ENCODE data around the gene PIAS1. TPM values are rescaled to one million over a fixed set of nuclear protein-coding genes. Genes with fewer than 3 reads are reported as not detected.

The PIAS1 gene
- total RNA-seq, 1 donor from 2014 or later: 71.6 TPM

- DNase-seq (ENCODE audit: low spot score, unreplicated experiment): no peak
- Mint-ChIP-seq H3K36me3 (ENCODE audit: insufficient read depth) (peaks cover 21% of the 10 kb centered on the region), H3K27me3 (no peaks in the 10 kb centered on the region), H3K9me3 (ENCODE audit: low read depth) (peaks cover 16% of the 10 kb centered on the region), H3K27ac (peak overlapping the region; percentile 31), H3K4me3 (ENCODE audit: low read depth) (no peak overlapping the region), H3K4me1 (ENCODE audit: low read depth) (peaks cover 23% of the 10 kb centered on the region)
- no peak for TF ChIP-seq CTCF (IDR thresholded peaks at IDR 0.05; ENCODE audit: unreplicated experiment)
These were observed 59.2 kb downstream of the PIAS1 start for GRCh38 chr15:68113273-68113672.

GRCh38 chr15:68113751-68114150 is 59.6 kb downstream of the PIAS1 start:
- no peak for DNase-seq (ENCODE audit: low spot score, unreplicated experiment)
- Mint-ChIP-seq H3K4me1 (ENCODE audit: low read depth) (peaks cover 21% of the 10 kb centered on the region), H3K27ac (no peak overlapping the region), H3K4me3 (ENCODE audit: low read depth) (no peak overlapping the region), H3K9me3 (ENCODE audit: low read depth) (peaks cover 19% of the 10 kb centered on the region), H3K27me3 (no peaks in the 10 kb centered on the region), H3K36me3 (ENCODE audit: insufficient read depth) (peaks cover 22% of the 10 kb centered on the region)
- no peak for TF ChIP-seq CTCF (IDR thresholded peaks at IDR 0.05; ENCODE audit: unreplicated experiment)

- Mint-ChIP-seq H3K27ac (no peak overlapping the region), H3K9me3 (ENCODE audit: low read depth) (peaks cover 20% of the 10 kb centered on the region), H3K36me3 (ENCODE audit: insufficient read depth) (peaks cover 23% of the 10 kb centered on the region), H3K27me3 (no peaks in the 10 kb centered on the region), H3K4me3 (ENCODE audit: low read depth) (no peak overlapping the region), H3K4me1 (ENCODE audit: low read depth) (peaks cover 22% of the 10 kb centered on the region)
- DNase-seq (ENCODE audit: low spot score, unreplicated experiment): no peak
- no peak for TF ChIP-seq CTCF (IDR thresholded peaks at IDR 0.05; ENCODE audit: unreplicated experiment)
These were observed 60.2 kb downstream of the PIAS1 start for GRCh38 chr15:68114356-68114755.

GRCh38 chr15:68114840-68115239 is 60.7 kb downstream of the PIAS1 start:
- H3K27ac Mint-ChIP-seq: no peak overlapping the region
- no peak overlapping the region for H3K4me3 Mint-ChIP-seq (ENCODE audit: low read depth)
- no peak for TF ChIP-seq CTCF (IDR thresholded peaks at IDR 0.05; ENCODE audit: unreplicated experiment)
- no peak for DNase-seq (ENCODE audit: low spot score, unreplicated experiment)
- no peaks in the 10 kb centered on the region for H3K27me3 Mint-ChIP-seq
- H3K4me1 Mint-ChIP-seq (ENCODE audit: low read depth): peaks cover 22% of the 10 kb centered on the region
- peaks cover 27% of the 10 kb centered on the region for H3K36me3 Mint-ChIP-seq (ENCODE audit: insufficient read depth)
- H3K9me3 Mint-ChIP-seq (ENCODE audit: low read depth): peaks cover 20% of the 10 kb centered on the region

- peak overlapping the region; percentile 37 for H3K27ac Mint-ChIP-seq
- no peak for DNase-seq (ENCODE audit: low spot score, unreplicated experiment)
- peaks cover 5% of the 10 kb centered on the region for H3K9me3 Mint-ChIP-seq (ENCODE audit: low read depth)
- peaks cover 15% of the 10 kb centered on the region for H3K36me3 Mint-ChIP-seq (ENCODE audit: insufficient read depth)
- no peaks in the 10 kb centered on the region for H3K27me3 Mint-ChIP-seq
- H3K4me1 Mint-ChIP-seq (ENCODE audit: low read depth): peaks cover 6% of the 10 kb centered on the region
- no peak for TF ChIP-seq CTCF (IDR thresholded peaks at IDR 0.05; ENCODE audit: unreplicated experiment)
- no peak overlapping the region for H3K4me3 Mint-ChIP-seq (ENCODE audit: low read depth)
These were observed 70.6 kb downstream of the PIAS1 start for GRCh38 chr15:68124700-68125099.
